Measurements from ENCODE around the gene BCKDK. TPM values are rescaled to one million over a fixed set of nuclear protein-coding genes. Genes with fewer than 3 reads are reported as not detected.

BCKDK gene
- total RNA-seq, 1 experiment from 2014 or later: 57.0 TPM

DNA sequence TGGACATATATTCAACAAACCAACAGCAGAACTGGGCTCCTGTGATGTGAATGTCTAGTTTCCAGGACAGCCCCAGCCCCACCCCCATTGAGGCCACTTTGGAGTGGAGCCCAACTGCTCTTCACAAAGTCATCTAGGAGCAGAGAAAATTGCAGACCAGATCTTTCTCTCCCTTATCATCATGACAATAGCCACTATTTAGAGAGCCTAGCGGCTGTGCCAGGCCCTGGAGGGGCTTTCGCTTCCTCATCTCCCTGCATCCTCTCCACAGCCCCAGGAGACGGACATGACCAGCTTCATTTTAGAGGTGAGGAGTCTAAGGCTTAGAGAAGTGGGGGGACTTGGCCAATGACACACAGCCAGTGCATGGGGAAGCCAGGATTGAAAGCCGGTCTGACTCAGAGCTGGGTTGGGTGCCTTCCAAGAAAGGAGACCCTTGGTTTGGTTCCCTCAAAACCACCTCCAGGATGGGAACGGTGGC, 25.9 kb downstream of the BCKDK start:
- H3K9me3 ChIP-seq (ENCODE audit: control insufficient read depth, low read depth, low read length): no peaks in the 10 kb centered on the region
- no peak overlapping the region for H3K56ac ChIP-seq (ENCODE audit: insufficient read length, low read depth, low read length)
- H2BK12ac ChIP-seq (ENCODE audit: insufficient read length, low read depth, low read length): no peak overlapping the region
- no peaks in the 10 kb centered on the region for H3K27me3 ChIP-seq (ENCODE audit: insufficient read depth, low read length)
- H2BK15ac ChIP-seq (ENCODE audit: low read depth, low read length): no peak overlapping the region
- no peak overlapping the region for H3K27ac ChIP-seq (ENCODE audit: insufficient read length, low read depth, low read length)
- peaks cover 5% of the 10 kb centered on the region for H3K79me1 ChIP-seq (ENCODE audit: insufficient read depth, low read depth, low read length, poor library complexity, severe bottlenecking)
- H3K9ac ChIP-seq (ENCODE audit: extremely low read depth, insufficient read length, low read length): no peak overlapping the region
- peak overlapping the region; percentile 38 for H3K4me2 ChIP-seq (ENCODE audit: insufficient read depth, insufficient read length, low read length)
- H2AK5ac ChIP-seq (ENCODE audit: insufficient read length, low read length): no peak overlapping the region
- H4K91ac ChIP-seq (ENCODE audit: insufficient read length, low read depth, low read length): no peak overlapping the region
- H3K23me2 ChIP-seq (ENCODE audit: insufficient read length, low read depth, low read length, poor library complexity, severe bottlenecking): peaks cover 5% of the 10 kb centered on the region
- H3K4me1 ChIP-seq (ENCODE audit: insufficient read depth, low read length): peaks cover 18% of the 10 kb centered on the region; the same call in 1 of the 2 replicates
- no peak overlapping the region for H3K23ac ChIP-seq (ENCODE audit: insufficient read length, low read depth, low read length)
- WGBS (ENCODE audit: extremely low coverage, insufficient read length, low lambda C conversion rate): no CpG with 5 or more reads among the region's 5 CpGs
- no peak overlapping the region for H2BK20ac ChIP-seq (ENCODE audit: low read depth, low read length, poor library complexity, severe bottlenecking)
- no peak overlapping the region for H3K18ac ChIP-seq (ENCODE audit: insufficient read length, low read depth, low read length)
- H4K5ac ChIP-seq (ENCODE audit: insufficient read length, low read depth, low read length): no peak overlapping the region
- TF ChIP-seq, protein P1, sequence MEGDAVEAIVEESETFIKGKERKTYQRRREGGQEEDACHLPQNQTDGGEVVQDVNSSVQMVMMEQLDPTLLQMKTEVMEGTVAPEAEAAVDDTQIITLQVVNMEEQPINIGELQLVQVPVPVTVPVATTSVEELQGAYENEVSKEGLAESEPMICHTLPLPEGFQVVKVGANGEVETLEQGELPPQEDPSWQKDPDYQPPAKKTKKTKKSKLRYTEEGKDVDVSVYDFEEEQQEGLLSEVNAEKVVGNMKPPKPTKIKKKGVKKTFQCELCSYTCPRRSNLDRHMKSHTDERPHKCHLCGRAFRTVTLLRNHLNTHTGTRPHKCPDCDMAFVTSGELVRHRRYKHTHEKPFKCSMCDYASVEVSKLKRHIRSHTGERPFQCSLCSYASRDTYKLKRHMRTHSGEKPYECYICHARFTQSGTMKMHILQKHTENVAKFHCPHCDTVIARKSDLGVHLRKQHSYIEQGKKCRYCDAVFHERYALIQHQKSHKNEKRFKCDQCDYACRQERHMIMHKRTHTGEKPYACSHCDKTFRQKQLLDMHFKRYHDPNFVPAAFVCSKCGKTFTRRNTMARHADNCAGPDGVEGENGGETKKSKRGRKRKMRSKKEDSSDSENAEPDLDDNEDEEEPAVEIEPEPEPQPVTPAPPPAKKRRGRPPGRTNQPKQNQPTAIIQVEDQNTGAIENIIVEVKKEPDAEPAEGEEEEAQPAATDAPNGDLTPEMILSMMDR (conservative IDR thresholded peaks at IDR 0.05): no peak
- no peak overlapping the region for H3T11ph ChIP-seq (ENCODE audit: low read length)
- Mint-ChIP-seq H3K27me3 (ENCODE audit: low read depth) (no peaks in the 10 kb centered on the region), H3K36me3 (ENCODE audit: insufficient read depth in 1 of 3, low read depth in 3 of 3) (peaks cover 27 to 34% (median 27%) of the 10 kb centered on the region in 3 experiments), H3K4me1 (peaks cover 56 to 63% of the 10 kb centered on the region in 2 experiments), H3K4me3 (peak overlapping the region; percentile 81 to 92), H3K9me3 (no peaks in the 10 kb centered on the region; a peak in 1 of 5 replicates), H3K27ac (peak overlapping the region; percentile 95 to 99 (median 97); a peak in 6 of 7 replicates)
- H3K14ac ChIP-seq (ENCODE audit: insufficient read depth, low read length): no peak overlapping the region
- DNase-seq: no peak
- no peaks in the 10 kb centered on the region for H4K20me1 ChIP-seq (ENCODE audit: control insufficient read depth, insufficient read depth, insufficient read length)
- no peak overlapping the region for H2AFZ ChIP-seq (ENCODE audit: low read length)
- H3K79me2 ChIP-seq (ENCODE audit: insufficient read depth, low read length): peaks cover 4% of the 10 kb centered on the region; the same call in 1 of the 2 replicates
- no peak overlapping the region for H2BK120ac ChIP-seq (ENCODE audit: low read depth, low read length, poor library complexity, severe bottlenecking)
- H2BK5ac ChIP-seq (ENCODE audit: insufficient read length, low read length): no peak overlapping the region
- H3K4ac ChIP-seq (ENCODE audit: low read depth, low read length): no peak overlapping the region
- no peak overlapping the region for H4K8ac ChIP-seq (replicated peaks; ENCODE audit: insufficient read length, low read depth, low read length)

All from H9 (cell line).